ENCODE data around the gene UBA52. TPM values are rescaled to one million over a fixed set of nuclear protein-coding genes. Genes with fewer than 3 reads are reported as not detected.

UBA52 gene
- total RNA-seq, 2 donors from 2014 or later, result 991 to 1,174 TPM

- Histone ChIP-seq H3K4me1 (no peaks in the 10 kb centered on the region), H3K9me3 (no peaks in the 10 kb centered on the region), H3K9ac (ENCODE audit: low read depth in 2 of 2, low read length in 2 of 2) (no peak overlapping the region), H3K27me3 (peaks cover 72% of the 10 kb centered on the region), H3K4me3 (no peak overlapping the region), H3K36me3 (no peaks in the 10 kb centered on the region), H3K27ac (no peak overlapping the region)
- DNase-seq, result no peak
- TF ChIP-seq, protein P1, sequence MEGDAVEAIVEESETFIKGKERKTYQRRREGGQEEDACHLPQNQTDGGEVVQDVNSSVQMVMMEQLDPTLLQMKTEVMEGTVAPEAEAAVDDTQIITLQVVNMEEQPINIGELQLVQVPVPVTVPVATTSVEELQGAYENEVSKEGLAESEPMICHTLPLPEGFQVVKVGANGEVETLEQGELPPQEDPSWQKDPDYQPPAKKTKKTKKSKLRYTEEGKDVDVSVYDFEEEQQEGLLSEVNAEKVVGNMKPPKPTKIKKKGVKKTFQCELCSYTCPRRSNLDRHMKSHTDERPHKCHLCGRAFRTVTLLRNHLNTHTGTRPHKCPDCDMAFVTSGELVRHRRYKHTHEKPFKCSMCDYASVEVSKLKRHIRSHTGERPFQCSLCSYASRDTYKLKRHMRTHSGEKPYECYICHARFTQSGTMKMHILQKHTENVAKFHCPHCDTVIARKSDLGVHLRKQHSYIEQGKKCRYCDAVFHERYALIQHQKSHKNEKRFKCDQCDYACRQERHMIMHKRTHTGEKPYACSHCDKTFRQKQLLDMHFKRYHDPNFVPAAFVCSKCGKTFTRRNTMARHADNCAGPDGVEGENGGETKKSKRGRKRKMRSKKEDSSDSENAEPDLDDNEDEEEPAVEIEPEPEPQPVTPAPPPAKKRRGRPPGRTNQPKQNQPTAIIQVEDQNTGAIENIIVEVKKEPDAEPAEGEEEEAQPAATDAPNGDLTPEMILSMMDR (IDR thresholded peaks at IDR 0.05), result no peak
- intact Hi-C loops (cut with DNase I), result no loop called here
Measured at GRCh38 chr19:18604820-18605159, 33.1 kb downstream of the UBA52 start.

GRCh38 chr19:18605196-18605545, 33.5 kb downstream of the UBA52 start:
- Histone ChIP-seq H3K27ac (no peak overlapping the region), H3K9me3 (no peaks in the 10 kb centered on the region), H3K36me3 (no peaks in the 10 kb centered on the region), H3K27me3 (peaks cover 73% of the 10 kb centered on the region), H3K4me1 (no peaks in the 10 kb centered on the region), H3K4me3 (no peak overlapping the region), H3K9ac (ENCODE audit: low read depth in 2 of 2, low read length in 2 of 2) (no peak overlapping the region)
- TF ChIP-seq, protein P1 (IDR thresholded peaks at IDR 0.05), result no peak
- no peak for DNase-seq
- intact Hi-C loops (cut with DNase I), result no loop called here

- Histone ChIP-seq H3K9ac (ENCODE audit: low read depth in 2 of 2, low read length in 2 of 2) (no peak overlapping the region), H3K27me3 (peaks cover 79% of the 10 kb centered on the region), H3K9me3 (no peaks in the 10 kb centered on the region), H3K36me3 (no peaks in the 10 kb centered on the region), H3K4me1 (no peaks in the 10 kb centered on the region), H3K27ac (no peak overlapping the region), H3K4me3 (no peak overlapping the region)
- TF ChIP-seq, protein P1 (IDR thresholded peaks at IDR 0.05), result no peak
- DNase-seq, result no peak
- intact Hi-C loops (cut with DNase I), result no loop called here
Measured at GRCh38 chr19:18605546-18606280, 34.1 kb downstream of the UBA52 start.

GRCh38 chr19:18606281-18607225, 34.9 kb downstream of the UBA52 start, which contains the start of gene CRLF1:
Gene CRLF1 (minus strand): TSS chr19:18606799. CDS start chr19:18606656, 143 bp downstream.
- DNase-seq, result no peak
- Histone ChIP-seq H3K27ac (no peak within 1 kb of the TSS), H3K27me3 (peaks cover 87% of the 10 kb centered on the region), H3K9ac (ENCODE audit: low read depth in 2 of 2, low read length in 2 of 2) (no peak within 1 kb of the TSS), H3K4me3 (no peak within 1 kb of the TSS), H3K4me1 (no peaks in the 10 kb centered on the region), H3K9me3 (no peaks in the 10 kb centered on the region), H3K36me3 (no peaks in the 10 kb centered on the region)
- intact Hi-C loops (cut with DNase I), result no loop called here
- TF ChIP-seq, protein P1 (IDR thresholded peaks at IDR 0.05), result no peak

GRCh38 chr19:18607226-18608101, 35.8 kb downstream of the UBA52 start:
- TF ChIP-seq, protein P1 (IDR thresholded peaks at IDR 0.05), result no peak
- peaks cover 93% of the 10 kb centered on the region for H3K27me3 ChIP-seq
- H3K27ac ChIP-seq, result no peak overlapping the region
- no peaks in the 10 kb centered on the region for H3K9me3 ChIP-seq
- H3K4me3 ChIP-seq, result no peak overlapping the region
- no peak overlapping the region for H3K9ac ChIP-seq (ENCODE audit: low read depth in 2 of 2, low read length in 2 of 2)
- H3K36me3 ChIP-seq, result no peaks in the 10 kb centered on the region
- intact Hi-C loops (cut with DNase I), result no loop called here
- H3K4me1 ChIP-seq, result no peaks in the 10 kb centered on the region
- DNase-seq, result no peak
